ENCODE measurements around the gene PPP1R3E. TPM values are rescaled to one million over a fixed set of nuclear protein-coding genes. Genes with fewer than 3 reads are reported as not detected.
A peak's percentile ranks its signal among the peaks of the same experiment; 100 is the strongest.

Gene PPP1R3E
- total RNA-seq, 1 experiment from 2014 or later: 9.6 TPM

- in situ Hi-C loops (cut with HindIII; ENCODE audit: low sequenced_read_pairs): no loop called here
- DNase-seq (ENCODE audit: low spot score): no peak
Measured at GRCh38 chr14:23323838-23324454, 21.3 kb upstream of the PPP1R3E start.

GRCh38 chr14:23322568-23323517, 20.2 kb upstream of the PPP1R3E start:
- DNase-seq (ENCODE audit: low spot score): no peak
- in situ Hi-C loops (cut with HindIII; ENCODE audit: low sequenced_read_pairs): no loop called here

DNA sequence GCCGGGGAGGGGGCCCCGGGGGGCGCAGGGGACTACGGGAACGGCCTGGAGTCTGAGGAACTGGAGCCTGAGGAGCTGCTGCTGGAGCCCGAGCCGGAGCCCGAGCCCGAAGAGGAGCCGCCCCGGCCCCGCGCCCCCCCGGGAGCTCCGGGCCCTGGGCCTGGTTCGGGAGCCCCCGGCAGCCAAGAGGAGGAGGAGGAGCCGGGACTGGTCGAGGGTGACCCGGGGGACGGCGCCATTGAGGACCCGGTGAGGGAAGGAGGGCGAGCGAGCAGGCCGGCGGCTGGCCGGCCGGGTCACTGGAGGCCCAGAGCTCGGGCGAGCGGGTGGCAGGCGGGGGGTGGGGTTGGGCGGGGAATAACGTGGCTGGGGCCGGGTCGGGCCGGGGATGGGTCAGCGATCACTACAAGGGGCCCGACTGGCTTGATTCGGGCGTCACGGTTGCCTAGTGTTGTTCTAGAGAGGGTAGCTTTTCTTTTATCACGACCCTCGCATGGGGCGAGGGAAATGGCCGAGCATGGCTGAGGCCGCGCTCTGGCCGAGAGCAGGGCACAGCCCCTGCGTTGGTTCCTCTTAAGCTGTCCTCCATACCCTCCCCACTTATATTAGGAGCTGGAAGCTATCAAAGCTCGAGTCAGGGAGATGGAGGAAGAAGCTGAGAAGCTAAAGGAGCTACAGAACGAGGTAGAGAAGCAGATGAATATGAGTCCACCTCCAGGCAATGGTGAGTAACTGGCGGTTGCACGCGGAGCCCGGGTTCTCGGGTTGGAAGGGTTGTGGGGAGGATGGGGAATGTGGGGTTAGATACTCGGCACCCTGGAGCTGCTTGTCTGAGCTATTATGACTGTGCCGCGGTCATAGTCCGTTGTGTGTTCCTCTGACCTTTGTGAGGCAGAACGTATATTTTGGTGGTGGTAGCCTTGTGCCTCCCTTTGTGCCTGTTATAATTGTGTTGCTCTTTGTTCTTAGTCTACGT, 19.2 kb upstream of the PPP1R3E start:
- in situ Hi-C loops (cut with HindIII; ENCODE audit: low sequenced_read_pairs): no loop called here
- peak; percentile 23 for DNase-seq (ENCODE audit: low spot score)

- DNase-seq (ENCODE audit: low spot score): peak; percentile 100
- in situ Hi-C loops (cut with HindIII; ENCODE audit: low sequenced_read_pairs): no loop called here
Measured at GRCh38 chr14:23320584-23321571, 18.2 kb upstream of the PPP1R3E start, which contains the start of gene PABPN1. Gene PABPN1, plus strand, starts transcription at chr14:23321457. Its CDS starts 13 bp downstream, at chr14:23321470.

- DNase-seq (ENCODE audit: low spot score): no peak
- in situ Hi-C loops (cut with HindIII; ENCODE audit: low sequenced_read_pairs): no loop called here
Measured at GRCh38 chr14:23319746-23320583, 17.3 kb upstream of the PPP1R3E start.

- in situ Hi-C loops (cut with HindIII; ENCODE audit: low sequenced_read_pairs): no loop called here
Measured at GRCh38 chr14:23316300-23316699, 13.6 kb upstream of the PPP1R3E start.

GRCh38 chr14:23310546-23310945, 7.9 kb upstream of the PPP1R3E start:
- DNase-seq (ENCODE audit: low spot score): no peak
- in situ Hi-C loops (cut with HindIII; ENCODE audit: low sequenced_read_pairs): no loop called here

More at GRCh38 chr14:23316300-23316699, 13.6 kb upstream of the PPP1R3E start:
- DNase-seq (ENCODE audit: low spot score): no peak

DNA sequence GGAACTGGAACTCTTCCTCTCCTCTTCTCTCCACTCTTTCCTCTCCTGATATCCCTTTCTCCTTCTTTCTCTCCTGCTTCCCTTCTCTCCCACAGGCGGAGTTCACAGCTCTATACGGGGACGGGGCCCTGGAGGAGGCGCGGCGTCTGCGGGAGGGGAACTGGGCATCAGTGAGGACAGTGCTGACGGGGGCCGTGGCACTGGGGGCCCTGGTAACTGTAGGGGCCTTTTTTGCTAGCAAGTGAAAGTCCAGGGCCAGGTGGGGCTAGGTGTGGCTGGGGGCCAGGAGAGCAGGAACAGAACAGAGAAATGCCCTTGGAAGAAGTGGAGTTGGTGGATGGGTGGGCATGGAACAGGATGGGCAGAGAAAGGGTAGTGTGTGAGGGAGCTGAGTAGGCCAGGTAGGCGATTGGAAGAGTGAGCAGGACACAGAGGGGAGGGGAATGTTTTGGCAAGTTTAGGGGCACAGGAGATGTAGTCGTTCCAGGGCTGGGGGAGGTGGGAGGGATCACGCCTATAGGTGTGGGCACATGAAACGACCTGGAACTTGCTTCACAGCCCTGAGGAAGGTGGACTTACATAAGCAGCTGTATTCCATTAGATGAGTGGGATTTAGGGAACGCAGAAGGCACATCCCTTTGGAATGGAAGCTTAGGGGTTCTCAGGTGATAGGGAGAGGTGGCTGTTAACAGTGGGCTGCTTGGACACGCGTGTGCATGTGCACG, 6.2 kb upstream of the PPP1R3E start:
- in situ Hi-C loops (cut with HindIII; ENCODE audit: low sequenced_read_pairs): no loop called here
- no peak for DNase-seq (ENCODE audit: low spot score)

- in situ Hi-C loops (cut with HindIII; ENCODE audit: low sequenced_read_pairs): no loop called here
- DNase-seq (ENCODE audit: low spot score): no peak
Measured at GRCh38 chr14:23307687-23308644, 5.3 kb upstream of the PPP1R3E start.

GRCh38 chr14:23307146-23307530, 4.5 kb upstream of the PPP1R3E start:
- in situ Hi-C loops (cut with HindIII; ENCODE audit: low sequenced_read_pairs): no loop called here
- no peak for DNase-seq (ENCODE audit: low spot score)

- in situ Hi-C loops (cut with HindIII; ENCODE audit: low sequenced_read_pairs): no loop called here
- DNase-seq (ENCODE audit: low spot score): peak; percentile 94
Measured at GRCh38 chr14:23306412-23307145, 3.9 kb upstream of the PPP1R3E start, which contains the start of gene BCL2L2. Gene BCL2L2, plus strand, starts transcription at chr14:23306833. Its CDS starts 935 bp downstream, at chr14:23307768.

DNA sequence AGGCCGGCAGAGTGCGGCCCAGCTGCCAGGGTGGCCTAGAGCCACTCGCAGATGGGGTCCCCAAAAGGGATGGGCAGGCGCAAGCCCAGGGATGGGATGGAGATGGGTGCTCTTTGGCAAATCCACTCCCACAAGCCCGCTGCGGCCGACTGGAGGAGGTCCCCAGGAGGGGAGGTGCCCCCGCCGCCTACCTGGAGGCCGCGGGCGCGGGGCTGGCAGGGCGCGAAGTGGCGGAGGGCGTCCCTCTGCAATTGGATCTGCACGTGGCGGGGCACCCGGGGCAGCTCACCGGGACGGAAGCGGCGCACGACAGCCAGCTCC, 730 bp downstream of the PPP1R3E start:
- in situ Hi-C loops (cut with HindIII; ENCODE audit: low sequenced_read_pairs): no loop called here
- DNase-seq (ENCODE audit: low spot score): no peak

- DNase-seq (ENCODE audit: low spot score): peak; percentile 97
- in situ Hi-C loops (cut with HindIII; ENCODE audit: low sequenced_read_pairs): no loop called here
Measured at GRCh38 chr14:23301288-23301968, 1.2 kb downstream of the PPP1R3E start.

DNA sequence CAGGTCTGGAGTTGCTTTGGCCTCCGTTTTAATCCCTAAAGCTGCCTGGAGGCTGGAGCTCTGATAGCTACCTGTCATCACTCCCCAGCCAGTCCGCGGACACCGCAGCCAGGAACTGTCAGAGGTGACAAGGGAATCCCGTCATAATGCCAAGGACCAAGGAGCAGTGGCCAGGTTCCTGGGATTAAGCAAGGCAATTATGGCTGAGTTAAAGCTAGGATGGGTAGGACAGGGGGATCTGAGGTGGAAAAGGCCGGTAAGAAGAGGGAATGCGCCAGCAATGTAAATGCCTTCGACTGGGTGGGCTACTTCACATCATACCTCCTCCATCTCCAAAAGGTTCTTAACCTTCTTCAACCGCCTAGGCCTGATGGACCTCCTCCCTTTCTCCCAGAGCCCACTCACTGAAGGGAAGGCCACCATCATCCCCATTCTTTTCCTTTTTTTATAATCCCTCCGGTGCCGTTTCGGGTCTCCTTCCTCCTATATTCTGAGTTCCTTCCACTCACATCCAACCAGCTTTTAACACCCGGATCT, 1.9 kb downstream of the PPP1R3E start:
- DNase-seq (ENCODE audit: low spot score): peak; percentile 69
- in situ Hi-C loops (cut with HindIII; ENCODE audit: low sequenced_read_pairs): no loop called here

All from G401 (cell line).